HEK293 (cell line): ENCODE data around the gene USP33.
A peak's percentile ranks its signal among the peaks of the same experiment; 100 is the strongest.

Source experiments
- CTCF ChIP-seq: fragments of 450-650 bp; formaldehyde crosslinking; IDR thresholded peaks from 2 replicates; pipeline ENCODE4 v1.5.1; 2016; ENCODE audit warnings: missing biosample characterization, missing genetic modification characterization
- GLI2 ChIP-seq: fragments of 450-650 bp; formaldehyde crosslinking; IDR thresholded peaks from 2 replicates; pipeline ENCODE4; 2017; ENCODE audit warnings: missing biosample characterization, missing genetic modification characterization, low read depth, borderline replicate concordance
- HOXA7 ChIP-seq: sonication (generic); formaldehyde crosslinking; IDR thresholded peaks from 2 replicates; pipeline ENCODE4 v1.8.1; 2022; ENCODE audit warnings: missing genetic modification reagents, borderline replicate concordance
- REPIN1 ChIP-seq: fragments of 450-650 bp; formaldehyde crosslinking; IDR thresholded peaks from 2 replicates; pipeline ENCODE4 v1.5.1; 2017; ENCODE audit warnings: missing biosample characterization, missing genetic modification characterization, low read depth
- SP2 ChIP-seq: fragments of 450-650 bp; formaldehyde crosslinking; IDR thresholded peaks from 2 replicates; pipeline ENCODE4 v1.5.1; 2016; ENCODE audit warnings: missing biosample characterization, missing genetic modification characterization
- TSHZ1 ChIP-seq: fragments of 450-650 bp; formaldehyde crosslinking; IDR thresholded peaks from 2 replicates; pipeline ENCODE4 v1.5.1; 2016; ENCODE audit warnings: missing biosample characterization, missing genetic modification characterization, borderline replicate concordance
- YY1 ChIP-seq: fragments of 450-650 bp; formaldehyde crosslinking; IDR thresholded peaks from 2 replicates; pipeline ENCODE4 v1.5.1; 2018; ENCODE audit warnings: missing biosample characterization, missing genetic modification characterization
- ZBTB20 ChIP-seq: fragments of 450-650 bp; formaldehyde crosslinking; IDR thresholded peaks from 2 replicates; pipeline ENCODE4 v1.5.1; 2016; ENCODE audit warnings: missing biosample characterization, missing genetic modification characterization
- ZBTB8A ChIP-seq: fragments of 450-650 bp; formaldehyde crosslinking; IDR thresholded peaks from 2 replicates; pipeline ENCODE4 v1.5.1; 2016; ENCODE audit warnings: missing biosample characterization, missing genetic modification characterization
- ZFHX2 ChIP-seq: fragments of 450-650 bp; formaldehyde crosslinking; conservative IDR thresholded peaks from 2 replicates; pipeline ENCODE4 v1.5.1; 2016; ENCODE audit warnings: missing biosample characterization, missing genetic modification characterization
- ZFP3 ChIP-seq: fragments of 450-650 bp; formaldehyde crosslinking; IDR thresholded peaks from 2 replicates; pipeline ENCODE4 v1.5.1; 2016; ENCODE audit warnings: low read depth, missing biosample characterization, missing genetic modification characterization
- ZFP41 ChIP-seq: fragments of 450-650 bp; formaldehyde crosslinking; IDR thresholded peaks from 2 replicates; pipeline ENCODE4 v1.5.1; 2016; ENCODE audit warnings: missing biosample characterization, missing genetic modification characterization, borderline replicate concordance
- ZNF10 ChIP-seq: fragments of 450-650 bp; formaldehyde crosslinking; IDR thresholded peaks from 2 replicates; pipeline ENCODE4 v1.5.1; 2017; ENCODE audit warnings: missing biosample characterization, missing genetic modification characterization
- ZNF16 ChIP-seq: fragments of 450-650 bp; formaldehyde crosslinking; IDR thresholded peaks from 2 replicates; pipeline ENCODE4 v1.5.1; 2016; ENCODE audit warnings: low read depth, missing biosample characterization, missing genetic modification characterization
- ZNF211 ChIP-seq: fragments of 450-650 bp; formaldehyde crosslinking; IDR thresholded peaks from 2 replicates; pipeline ENCODE4 v1.5.1; 2016; ENCODE audit warnings: low read depth, missing biosample characterization, missing genetic modification characterization
- ZNF24 ChIP-seq: fragments of 450-650 bp; formaldehyde crosslinking; IDR thresholded peaks from 2 replicates; pipeline ENCODE4 v1.5.1; 2016; ENCODE audit warnings: missing biosample characterization, missing genetic modification characterization
- ZNF335 ChIP-seq: fragments of 450-650 bp; formaldehyde crosslinking; conservative IDR thresholded peaks from 2 replicates; pipeline ENCODE4 v1.5.1; 2016; ENCODE audit warnings: missing biosample characterization, missing genetic modification characterization
- ZNF354C ChIP-seq: fragments of 450-650 bp; formaldehyde crosslinking; IDR thresholded peaks from 2 replicates; pipeline ENCODE4 v1.5.1; 2016; ENCODE audit warnings: missing biosample characterization, missing genetic modification characterization, low read depth, borderline replicate concordance
- ZNF404 ChIP-seq: fragments of 450-650 bp; formaldehyde crosslinking; IDR thresholded peaks from 2 replicates; pipeline ENCODE4 v1.5.1; 2017; ENCODE audit warnings: missing biosample characterization, missing genetic modification characterization
- ZNF473 ChIP-seq: fragments of 450-650 bp; formaldehyde crosslinking; IDR thresholded peaks from 2 replicates; pipeline ENCODE4 v1.5.1; 2017; ENCODE audit warnings: missing biosample characterization, missing genetic modification characterization
- ZNF571 ChIP-seq: fragments of 450-650 bp; formaldehyde crosslinking; IDR thresholded peaks from 2 replicates; pipeline ENCODE4 v1.5.0; 2017; ENCODE audit warnings: missing biosample characterization, missing genetic modification characterization
- ZNF621 ChIP-seq: fragments of 450-650 bp; formaldehyde crosslinking; IDR thresholded peaks from 2 replicates; pipeline ENCODE4 v1.5.1; 2017; ENCODE audit warnings: missing biosample characterization, missing genetic modification characterization
- ZNF626 ChIP-seq: fragments of 450-650 bp; sonication (Bioruptor Pico); formaldehyde crosslinking; IDR thresholded peaks from 2 replicates; pipeline ENCODE4 v1.5.1; 2018; ENCODE audit warnings: missing biosample characterization, missing genetic modification characterization, inconsistent platforms
- ZNF654 ChIP-seq: fragments of 450-650 bp; formaldehyde crosslinking; IDR thresholded peaks from 2 replicates; pipeline ENCODE4 v1.5.1; 2016; ENCODE audit warnings: low read depth, missing biosample characterization, missing genetic modification characterization
- ZNF785 ChIP-seq: fragments of 450-650 bp; formaldehyde crosslinking; IDR thresholded peaks from 2 replicates; pipeline ENCODE4 v1.5.1; 2016; ENCODE audit warnings: missing biosample characterization, missing genetic modification characterization
- ZNF791 ChIP-seq: fragments of 450-650 bp; formaldehyde crosslinking; IDR thresholded peaks from 2 replicates; pipeline ENCODE4 v1.5.1; 2016; ENCODE audit warnings: missing biosample characterization, missing genetic modification characterization
- ZNF837 ChIP-seq: fragments of 450-650 bp; formaldehyde crosslinking; IDR thresholded peaks from 2 replicates; pipeline ENCODE4 v1.5.1; 2016; ENCODE audit warnings: missing biosample characterization, missing genetic modification characterization
- TF ChIP-seq, protein P1 (sequence below): fragments of 450-650 bp; formaldehyde crosslinking; IDR thresholded peaks from 2 replicates; pipeline ENCODE4 v1.5.1; 2016; ENCODE audit warnings: missing biosample characterization, missing genetic modification characterization
- TF ChIP-seq, protein P2 (sequence below): fragments of 450-650 bp; formaldehyde crosslinking; IDR thresholded peaks from 2 replicates; pipeline ENCODE4 v1.5.1; 2016; ENCODE audit warnings: missing biosample characterization, missing genetic modification characterization
- TF ChIP-seq, protein P3 (sequence below): fragments of 450-650 bp; formaldehyde crosslinking; IDR thresholded peaks from 2 replicates; pipeline ENCODE4 v1.5.1; 2016; ENCODE audit warnings: missing biosample characterization, missing genetic modification characterization, low read depth

Gene USP33

DNA sequence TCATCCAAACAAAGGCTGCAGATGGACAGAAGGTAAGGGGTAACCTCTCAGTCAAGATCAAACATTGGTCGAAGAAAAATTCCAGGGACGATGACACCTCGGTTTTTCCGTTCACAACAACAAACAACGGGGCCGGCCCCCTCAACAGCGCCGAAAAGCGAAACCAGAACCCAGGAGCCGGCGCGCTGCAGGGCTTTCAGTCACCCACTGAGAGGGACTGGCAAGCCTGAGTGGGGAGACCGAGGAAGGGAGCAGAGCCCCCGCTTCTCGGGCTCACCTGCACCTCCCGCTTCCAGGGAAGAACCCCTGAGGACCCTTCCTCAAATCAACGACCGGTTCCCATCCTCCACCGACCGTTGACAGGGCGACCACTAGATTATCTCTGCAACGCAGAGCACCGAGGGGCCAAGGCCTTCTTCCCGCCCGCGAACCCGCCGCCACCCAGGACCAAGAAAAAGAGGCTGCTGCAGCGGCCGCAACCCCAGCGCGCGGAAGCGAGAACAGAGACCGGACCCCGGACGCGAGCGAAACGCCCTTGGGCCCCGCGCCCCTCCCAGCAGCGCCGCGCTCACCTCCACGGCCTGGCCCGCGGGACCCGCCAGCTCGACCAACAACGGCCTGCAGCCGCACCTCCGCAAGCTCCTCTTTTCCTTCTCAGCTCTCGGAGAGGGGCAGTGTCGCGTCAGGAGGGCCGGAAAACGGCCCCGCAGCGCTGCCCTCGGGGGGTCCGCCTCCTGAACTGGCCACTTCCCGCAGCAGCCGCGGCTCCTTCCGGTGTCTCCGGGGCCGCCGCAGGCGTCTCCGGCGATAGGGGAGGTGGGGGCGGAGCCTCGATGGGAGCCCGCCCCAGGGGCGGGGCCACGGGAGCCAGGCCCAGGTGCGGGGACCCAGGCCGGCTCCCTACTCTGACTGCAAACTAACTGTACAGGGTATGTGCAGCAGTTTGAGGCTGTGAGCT, at the start of gene USP33 (continued):
- TF ChIP-seq, protein P1, sequence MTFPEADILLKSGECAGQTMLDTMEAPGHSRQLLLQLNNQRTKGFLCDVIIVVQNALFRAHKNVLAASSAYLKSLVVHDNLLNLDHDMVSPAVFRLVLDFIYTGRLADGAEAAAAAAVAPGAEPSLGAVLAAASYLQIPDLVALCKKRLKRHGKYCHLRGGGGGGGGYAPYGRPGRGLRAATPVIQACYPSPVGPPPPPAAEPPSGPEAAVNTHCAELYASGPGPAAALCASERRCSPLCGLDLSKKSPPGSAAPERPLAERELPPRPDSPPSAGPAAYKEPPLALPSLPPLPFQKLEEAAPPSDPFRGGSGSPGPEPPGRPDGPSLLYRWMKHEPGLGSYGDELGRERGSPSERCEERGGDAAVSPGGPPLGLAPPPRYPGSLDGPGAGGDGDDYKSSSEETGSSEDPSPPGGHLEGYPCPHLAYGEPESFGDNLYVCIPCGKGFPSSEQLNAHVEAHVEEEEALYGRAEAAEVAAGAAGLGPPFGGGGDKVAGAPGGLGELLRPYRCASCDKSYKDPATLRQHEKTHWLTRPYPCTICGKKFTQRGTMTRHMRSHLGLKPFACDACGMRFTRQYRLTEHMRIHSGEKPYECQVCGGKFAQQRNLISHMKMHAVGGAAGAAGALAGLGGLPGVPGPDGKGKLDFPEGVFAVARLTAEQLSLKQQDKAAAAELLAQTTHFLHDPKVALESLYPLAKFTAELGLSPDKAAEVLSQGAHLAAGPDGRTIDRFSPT = no peak
- TF ChIP-seq ZNF654 (tag by site-specific recombination) (no peak), GLI2 (no peak), ZNF16 (no peak), ZNF404 (tag by site-specific recombination) (no peak), REPIN1 (tag by site-specific recombination) (no peak), ZNF571 (tag by site-specific recombination) (no peak), YY1 (tag by site-specific recombination) (0 out of 2 replicates have a peak, but pooled peaks have one; percentile 30), ZNF626 (tag by site-specific recombination) (no peak), ZNF24 (tag by site-specific recombination) (no peak), ZFP3 (no peak), ZNF473 (no peak), ZBTB8A (tag by site-specific recombination) (peak; percentile 51; the same call in 1 of the 2 replicates), ZNF621 (tag by site-specific recombination) (no peak), ZNF785 (tag by site-specific recombination) (no peak), ZNF211 (no peak), CTCF (tag by site-specific recombination) (peak; percentile 73), HOXA7 (no peak), ZBTB20 (peak; percentile 90), ZNF791 (tag by site-specific recombination) (no peak), SP2 (peak; percentile 91), ZNF335 (tag by site-specific recombination) (peak; percentile 67), ZFP41 (tag by site-specific recombination) (no peak), ZNF10 (tag by site-specific recombination) (0 out of 2 replicates have a peak, but pooled peaks have one; percentile 40), ZFHX2 (tag by site-specific recombination) (no peak), ZNF837 (tag by site-specific recombination) (no peak), TSHZ1 (tag by site-specific recombination) (no peak), ZNF354C (no peak)
- TF ChIP-seq, protein P2, sequence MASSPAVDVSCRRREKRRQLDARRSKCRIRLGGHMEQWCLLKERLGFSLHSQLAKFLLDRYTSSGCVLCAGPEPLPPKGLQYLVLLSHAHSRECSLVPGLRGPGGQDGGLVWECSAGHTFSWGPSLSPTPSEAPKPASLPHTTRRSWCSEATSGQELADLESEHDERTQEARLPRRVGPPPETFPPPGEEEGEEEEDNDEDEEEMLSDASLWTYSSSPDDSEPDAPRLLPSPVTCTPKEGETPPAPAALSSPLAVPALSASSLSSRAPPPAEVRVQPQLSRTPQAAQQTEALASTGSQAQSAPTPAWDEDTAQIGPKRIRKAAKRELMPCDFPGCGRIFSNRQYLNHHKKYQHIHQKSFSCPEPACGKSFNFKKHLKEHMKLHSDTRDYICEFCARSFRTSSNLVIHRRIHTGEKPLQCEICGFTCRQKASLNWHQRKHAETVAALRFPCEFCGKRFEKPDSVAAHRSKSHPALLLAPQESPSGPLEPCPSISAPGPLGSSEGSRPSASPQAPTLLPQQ = no peak; the same call in 1 of the 2 replicates
- TF ChIP-seq, protein P3, sequence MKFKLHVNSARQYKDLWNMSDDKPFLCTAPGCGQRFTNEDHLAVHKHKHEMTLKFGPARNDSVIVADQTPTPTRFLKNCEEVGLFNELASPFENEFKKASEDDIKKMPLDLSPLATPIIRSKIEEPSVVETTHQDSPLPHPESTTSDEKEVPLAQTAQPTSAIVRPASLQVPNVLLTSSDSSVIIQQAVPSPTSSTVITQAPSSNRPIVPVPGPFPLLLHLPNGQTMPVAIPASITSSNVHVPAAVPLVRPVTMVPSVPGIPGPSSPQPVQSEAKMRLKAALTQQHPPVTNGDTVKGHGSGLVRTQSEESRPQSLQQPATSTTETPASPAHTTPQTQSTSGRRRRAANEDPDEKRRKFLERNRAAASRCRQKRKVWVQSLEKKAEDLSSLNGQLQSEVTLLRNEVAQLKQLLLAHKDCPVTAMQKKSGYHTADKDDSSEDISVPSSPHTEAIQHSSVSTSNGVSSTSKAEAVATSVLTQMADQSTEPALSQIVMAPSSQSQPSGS = no peak
